ENCODE measurements around the gene ZNF892. TPM values are rescaled to one million over a fixed set of nuclear protein-coding genes. Genes with fewer than 3 reads are reported as not detected.

Gene ZNF892
- total and polyA plus RNA-seq, 4 donors = 0.17 to 2.2 (median 1.3) TPM; not detected in 1

GRCh38 chr2:95220449-95220848, 13.1 kb downstream of the ZNF892 start (continued):
- TF ChIP-seq CTCF (IDR thresholded peaks at IDR 0.05; ENCODE audit: low read depth, low read length, missing input control) (no peak), HNF4G (IDR thresholded peaks at IDR 0.05) (no peak), MAX (IDR thresholded peaks at IDR 0.05) (no peak)

- DNase-seq (ENCODE audit: low spot score) = no peak
- H3K9me3 ChIP-seq (ENCODE audit: control insufficient read depth in 4 of 4, low read length in 3 of 4) = peaks cover 5 to 39% (median 15%) of the 10 kb centered on the region in 4 donors
These were observed 18.3 kb downstream of the ZNF892 start for GRCh38 chr2:95225658-95226057.

GRCh38 chr2:95231723-95232122, 24.4 kb downstream of the ZNF892 start:
- Histone ChIP-seq H3K9ac (ENCODE audit: low read depth in 1 of 2, low read length in 2 of 2) (no peak overlapping the region), H3K4me1 (ENCODE audit: control insufficient read depth in 4 of 4, insufficient read depth in 4 of 4, low read length in 3 of 4) (no peaks in the 10 kb centered on the region), H3K27ac (ENCODE audit: low read depth in 1 of 2, low read length in 2 of 2) (no peak overlapping the region), H3K9me3 (ENCODE audit: control insufficient read depth in 4 of 4, low read length in 3 of 4) (no peaks in the 10 kb centered on the region), H3K27me3 (ENCODE audit: control insufficient read depth in 4 of 4, insufficient read depth in 4 of 4, low read length in 3 of 4) (no peaks in the 10 kb centered on the region), H3K36me3 (ENCODE audit: control insufficient read depth in 4 of 4, insufficient read depth in 3 of 4, low read depth in 1 of 4, low read length in 3 of 4) (no peaks in the 10 kb centered on the region), H3K4me3 (ENCODE audit: low read depth in 1 of 3, low read length in 3 of 3) (no peak overlapping the region)
- WGBS = 36% methylated on average over 3 of the region's 3 CpGs
- TF ChIP-seq RAD21 (IDR thresholded peaks at IDR 0.05) (peak; percentile 95 to 96), ATF3 (IDR thresholded peaks at IDR 0.05) (no peak), CTCF (IDR thresholded peaks at IDR 0.05; ENCODE audit: low read depth, low read length, missing input control) (peak; percentile 90)
- DNase-seq (ENCODE audit: low spot score) = peak; percentile 48

More at GRCh38 chr2:95225658-95226057, 18.3 kb downstream of the ZNF892 start:
- no peaks in the 10 kb centered on the region for H3K27me3 ChIP-seq (ENCODE audit: control insufficient read depth in 4 of 4, insufficient read depth in 4 of 4, low read length in 3 of 4)
- H3K4me1 ChIP-seq (ENCODE audit: control insufficient read depth in 4 of 4, insufficient read depth in 4 of 4, low read length in 3 of 4) = no peaks in the 10 kb centered on the region
- no peak overlapping the region for H3K9ac ChIP-seq (ENCODE audit: low read depth in 1 of 2, low read length in 2 of 2)
- H3K4me3 ChIP-seq (ENCODE audit: low read depth in 1 of 3, low read length in 3 of 3) = no peak overlapping the region
- TF ChIP-seq RAD21 (IDR thresholded peaks at IDR 0.05) (no peak), SP1 (IDR thresholded peaks at IDR 0.05) (no peak), ATF3 (IDR thresholded peaks at IDR 0.05) (no peak)
- H3K36me3 ChIP-seq (ENCODE audit: control insufficient read depth in 4 of 4, insufficient read depth in 3 of 4, low read depth in 1 of 4, low read length in 3 of 4) = peaks cover 0 to 2% (median 0%) of the 10 kb centered on the region in 4 donors
- no peak overlapping the region for H3K27ac ChIP-seq (ENCODE audit: low read depth in 1 of 2, low read length in 2 of 2)

DNA sequence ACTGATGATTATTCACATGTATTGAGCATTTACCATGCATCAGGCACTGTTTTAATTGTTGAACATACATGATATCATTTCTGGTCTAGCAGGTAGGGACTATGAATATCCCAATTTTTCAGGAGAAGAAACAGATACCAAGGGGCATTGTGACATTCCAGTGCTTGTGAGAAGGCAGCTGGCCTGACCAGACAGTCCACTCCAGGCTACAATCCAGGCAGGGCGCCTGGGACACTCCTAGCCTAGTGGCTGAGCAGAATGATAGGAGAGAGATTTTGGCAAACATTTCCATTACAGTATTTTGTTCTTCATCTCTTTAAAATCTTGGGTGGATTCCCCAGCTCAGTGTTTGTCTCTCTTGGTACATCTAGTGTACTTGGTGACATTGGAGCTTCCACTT, 24.9 kb downstream of the ZNF892 start:
- no peak for DNase-seq (ENCODE audit: low spot score)
- TF ChIP-seq YY1 (IDR thresholded peaks at IDR 0.05) = no peak
- no peak overlapping the region for H3K27ac ChIP-seq (ENCODE audit: low read depth in 1 of 2, low read length in 2 of 2)
- H3K27me3 ChIP-seq (ENCODE audit: control insufficient read depth in 4 of 4, insufficient read depth in 4 of 4, low read length in 3 of 4) = no peaks in the 10 kb centered on the region
- H3K9me3 ChIP-seq (ENCODE audit: control insufficient read depth in 4 of 4, low read length in 3 of 4) = no peaks in the 10 kb centered on the region
- H3K9ac ChIP-seq (ENCODE audit: low read depth in 1 of 2, low read length in 2 of 2) = no peak overlapping the region
- no peaks in the 10 kb centered on the region for H3K4me1 ChIP-seq (ENCODE audit: control insufficient read depth in 4 of 4, insufficient read depth in 4 of 4, low read length in 3 of 4)
- H3K36me3 ChIP-seq (ENCODE audit: control insufficient read depth in 4 of 4, insufficient read depth in 3 of 4, low read depth in 1 of 4, low read length in 3 of 4) = no peaks in the 10 kb centered on the region
- no peak overlapping the region for H3K4me3 ChIP-seq (ENCODE audit: low read depth in 1 of 3, low read length in 3 of 3)
- 85% methylated on average over 1 of the region's 1 CpG for WGBS

All from liver (tissue), 9 donors.